GM12801 (cell line): Measurements from ENCODE around the gene TIMP3.

Experiments
- CTCF ChIP-seq: IDR thresholded peaks from one replicate; pipeline ENCODE4 v1.5.1; 2011; ENCODE audit warnings: control low read depth; ENCODE audit not compliant: insufficient read length; ENCODE audit errors: extremely low read depth

TIMP3 gene

GRCh38 chr22:32879550-32879949, 78.0 kb downstream of the TIMP3 start:
- no peak for TF ChIP-seq CTCF

- no peak for TF ChIP-seq CTCF
These were observed 78.6 kb downstream of the TIMP3 start for GRCh38 chr22:32880061-32880460.

- no peak for TF ChIP-seq CTCF
These were observed 79.0 kb downstream of the TIMP3 start for GRCh38 chr22:32880505-32880892.

- no peak for TF ChIP-seq CTCF
These were observed 79.5 kb downstream of the TIMP3 start for GRCh38 chr22:32880893-32881596.

GRCh38 chr22:32882360-32882755, 80.9 kb downstream of the TIMP3 start:
- no peak for TF ChIP-seq CTCF

- no peak for TF ChIP-seq CTCF
These were observed 81.4 kb downstream of the TIMP3 start for GRCh38 chr22:32882774-32883530.

GRCh38 chr22:32887324-32887980, 85.9 kb downstream of the TIMP3 start:
- TF ChIP-seq CTCF: no peak
